NCI-H1417 (cell line): ENCODE measurements around the gene CCDC149.

Experiments
- DNase-seq, 3 experiments: peaks; one replicate each; lab custom pipeline; 2025; lab: John Stamatoyannopoulos, UW

CCDC149 gene

GRCh38 chr4:24843096-24843495, 69.7 kb downstream of the CCDC149 start:
- no peak for DNase-seq

GRCh38 chr4:24842356-24842755, 70.5 kb downstream of the CCDC149 start:
- peak in 1 of 3 experiments; percentile 4 for DNase-seq

GRCh38 chr4:24840826-24841543, 71.9 kb downstream of the CCDC149 start:
- peak in 1 of 3 experiments; percentile 39 for DNase-seq

- DNase-seq = peak in 1 of 3 experiments; percentile 20
These were observed 72.5 kb downstream of the CCDC149 start for GRCh38 chr4:24840362-24840761.

- DNase-seq = no peak
These were observed 75.1 kb downstream of the CCDC149 start for GRCh38 chr4:24837781-24838180.

- peak in 2 of 3 experiments; percentile 3 to 93 for DNase-seq
These were observed 75.5 kb downstream of the CCDC149 start for GRCh38 chr4:24837336-24837735.

- no peak for DNase-seq
These were observed 76.1 kb downstream of the CCDC149 start for GRCh38 chr4:24836661-24837242.

- no peak for DNase-seq
These were observed 77.1 kb downstream of the CCDC149 start for GRCh38 chr4:24835696-24836095.

GRCh38 chr4:24831637-24832036, 81.2 kb downstream of the CCDC149 start:
- DNase-seq = peak in 1 of 3 experiments; percentile 20

GRCh38 chr4:24824720-24825119, 88.1 kb downstream of the CCDC149 start:
- DNase-seq = peak in 1 of 3 experiments; percentile 13

GRCh38 chr4:24820541-24820940, 92.3 kb downstream of the CCDC149 start:
- no peak for DNase-seq

- DNase-seq = no peak
These were observed 96.0 kb downstream of the CCDC149 start for GRCh38 chr4:24816797-24817196.

GRCh38 chr4:24813732-24814131, 99.1 kb downstream of the CCDC149 start:
- no peak for DNase-seq

GRCh38 chr4:24810871-24811631, 101.8 kb downstream of the CCDC149 start:
- DNase-seq = no peak

- DNase-seq = no peak
These were observed 102.9 kb downstream of the CCDC149 start for GRCh38 chr4:24809815-24810405.

- no peak for DNase-seq
These were observed 103.5 kb downstream of the CCDC149 start for GRCh38 chr4:24809376-24809775.

GRCh38 chr4:24808955-24809354, 103.9 kb downstream of the CCDC149 start:
- no peak for DNase-seq

GRCh38 chr4:24808261-24808660, 104.6 kb downstream of the CCDC149 start:
- no peak for DNase-seq

- no peak for DNase-seq
These were observed 105.2 kb downstream of the CCDC149 start for GRCh38 chr4:24807611-24808010.

- no peak for DNase-seq
These were observed 106.4 kb downstream of the CCDC149 start for GRCh38 chr4:24806206-24806990.

- peak in 1 of 3 experiments; percentile 30 for DNase-seq
These were observed 107.3 kb downstream of the CCDC149 start for GRCh38 chr4:24805566-24805965.

- DNase-seq = peak; percentile 48 to 79 (median 53)
These were observed 107.8 kb downstream of the CCDC149 start for GRCh38 chr4:24805067-24805466.
